Stimulated activated CD4-positive, alpha-beta T cell treated with anti-CD3 and anti-CD28 coated beads, Interleukin-12 subunit alpha, Interleukin-12 subunit beta, amount 100 ng/mL, for 4 hours (primary cell): ENCODE data around the gene CNTN5.

Experiments
- DNase-seq: peaks from one replicate; pipeline ENCODE4 v3.0.0-alpha.2; 2020

CNTN5 gene

DNA sequence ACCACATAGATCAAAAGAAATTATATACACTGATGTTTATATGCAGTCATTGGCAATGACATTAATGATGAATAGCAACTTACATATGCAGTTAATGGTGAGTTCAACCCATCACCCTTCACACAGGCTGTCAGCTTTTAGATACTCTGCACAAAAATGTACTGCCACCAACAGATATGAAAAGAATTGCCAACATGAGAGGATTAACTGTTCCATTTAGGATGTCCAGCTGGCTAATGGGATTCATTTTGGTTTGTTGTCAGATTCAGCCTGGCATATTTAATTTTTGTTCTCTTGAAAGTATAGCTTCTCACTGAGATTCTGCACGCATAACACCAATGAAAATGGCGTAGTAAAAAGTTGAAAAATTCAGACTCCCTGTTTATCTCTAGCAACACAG, 1112.4 kb downstream of the CNTN5 start:
- no peak for DNase-seq

DNA sequence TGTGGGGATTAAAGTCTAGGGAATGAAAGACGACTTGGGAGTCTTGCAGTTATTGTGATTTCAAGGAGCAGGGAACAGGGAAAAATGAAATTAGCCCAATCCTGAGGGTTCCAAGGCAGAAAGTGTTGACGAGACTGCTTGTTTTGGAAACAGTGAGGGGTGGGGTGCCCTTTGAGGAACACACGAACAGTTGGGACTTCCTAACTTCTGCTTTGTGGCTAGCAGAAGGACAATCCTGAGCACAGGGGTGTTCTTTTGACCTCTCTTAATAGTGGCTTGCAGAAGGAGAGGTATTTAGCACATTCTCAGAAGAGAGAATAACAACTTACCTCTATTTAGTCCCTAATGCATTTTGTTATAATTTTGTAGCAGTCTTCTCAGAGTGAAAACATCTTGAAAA, 1120.5 kb downstream of the CNTN5 start:
- DNase-seq, result no peak

DNA sequence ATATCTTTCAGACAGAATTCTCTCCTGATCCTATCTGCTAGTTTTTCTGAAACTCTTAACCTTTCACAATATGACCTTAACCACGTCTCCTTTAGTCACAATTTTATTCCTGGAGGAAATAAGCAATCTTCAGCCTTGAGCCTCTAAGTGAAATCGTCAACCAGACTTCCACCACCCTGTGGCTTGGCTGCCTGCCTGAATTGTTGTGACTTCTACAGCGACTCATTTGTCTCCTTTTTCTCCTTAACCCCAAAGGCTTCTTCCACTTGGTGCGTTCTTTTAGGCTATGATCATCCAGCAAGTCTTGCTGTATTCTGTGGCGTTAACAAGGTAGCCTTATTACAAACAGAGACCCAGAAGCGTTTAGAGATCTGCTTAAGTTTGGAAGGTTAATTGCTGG, 1131.2 kb downstream of the CNTN5 start:
- no peak for DNase-seq

DNA sequence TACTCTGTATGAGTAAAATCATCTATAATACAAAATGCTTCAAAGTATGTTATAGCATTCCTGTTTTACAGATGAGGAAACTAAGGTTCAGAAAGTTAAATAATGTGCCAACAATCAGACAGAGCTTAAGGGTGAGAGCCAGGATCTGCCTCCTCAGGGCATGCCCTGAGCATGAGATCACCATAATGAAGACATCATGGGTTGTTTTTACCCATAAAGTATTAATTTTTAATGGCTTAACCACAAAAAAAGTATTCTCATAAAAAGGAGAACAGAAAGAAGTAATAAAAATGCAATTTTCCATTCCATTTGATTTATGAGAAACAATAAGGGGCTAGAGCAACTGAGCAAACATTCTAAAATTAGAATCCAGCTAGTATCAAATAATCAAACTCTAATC, 1132.0 kb downstream of the CNTN5 start:
- no peak for DNase-seq

DNA sequence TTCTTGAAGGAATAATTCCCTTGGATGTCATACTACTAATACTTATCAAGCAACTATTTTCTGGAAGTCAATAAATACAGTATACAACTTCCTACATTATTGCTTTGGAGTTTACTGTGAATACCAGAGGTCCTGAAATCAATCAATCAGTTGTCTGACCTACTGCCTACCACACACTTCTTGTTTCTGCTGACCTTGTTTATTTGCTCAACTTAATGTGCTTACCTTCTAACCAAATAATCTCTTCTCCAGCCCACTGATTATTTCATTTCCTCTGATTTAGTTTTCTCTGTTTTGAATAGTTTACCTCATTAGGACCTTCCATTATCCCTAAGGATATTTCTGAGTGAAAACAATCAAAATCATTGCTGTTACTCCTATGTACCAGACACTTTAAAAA, 1142.7 kb downstream of the CNTN5 start:
- no peak for DNase-seq

DNA sequence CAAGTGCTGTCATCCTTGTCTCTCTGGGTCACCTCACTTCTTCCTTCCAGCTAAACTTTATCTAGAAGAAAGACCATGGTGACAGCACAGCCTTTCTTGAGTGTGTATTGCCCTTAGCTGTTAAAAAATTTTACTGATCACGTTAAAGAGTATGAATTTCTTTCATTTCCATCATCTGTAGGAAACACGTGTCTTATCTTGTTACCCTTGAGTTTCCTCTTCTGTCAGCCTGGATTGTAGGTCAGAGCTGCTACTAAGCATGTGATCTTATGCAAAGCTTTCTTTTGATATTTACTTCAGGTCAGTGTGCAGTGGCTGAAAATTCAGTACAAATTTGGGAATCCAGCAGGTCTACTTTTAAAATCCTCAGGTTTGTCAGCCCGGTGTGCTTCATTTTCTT, 1154.1 kb downstream of the CNTN5 start:
- DNase-seq, result no peak

DNA sequence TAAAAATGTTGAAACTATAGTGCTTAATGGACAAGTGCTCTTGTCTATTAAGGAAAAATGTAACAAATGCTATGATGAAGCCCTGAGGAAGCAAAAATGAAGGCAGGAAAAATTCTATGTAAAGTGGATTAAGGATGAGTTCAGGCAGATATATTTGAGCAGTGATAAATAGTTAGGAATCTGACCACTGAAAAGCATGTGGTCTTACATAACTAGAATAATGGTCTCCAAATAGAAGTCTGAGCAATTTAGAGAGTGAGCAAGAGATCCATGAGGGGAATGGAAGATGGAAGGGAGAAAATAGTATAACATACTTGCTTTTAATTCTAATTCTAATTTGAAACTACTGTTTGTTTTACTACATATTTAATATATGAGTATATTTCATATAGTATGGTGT, 1155.7 kb downstream of the CNTN5 start:
- DNase-seq, result no peak

DNA sequence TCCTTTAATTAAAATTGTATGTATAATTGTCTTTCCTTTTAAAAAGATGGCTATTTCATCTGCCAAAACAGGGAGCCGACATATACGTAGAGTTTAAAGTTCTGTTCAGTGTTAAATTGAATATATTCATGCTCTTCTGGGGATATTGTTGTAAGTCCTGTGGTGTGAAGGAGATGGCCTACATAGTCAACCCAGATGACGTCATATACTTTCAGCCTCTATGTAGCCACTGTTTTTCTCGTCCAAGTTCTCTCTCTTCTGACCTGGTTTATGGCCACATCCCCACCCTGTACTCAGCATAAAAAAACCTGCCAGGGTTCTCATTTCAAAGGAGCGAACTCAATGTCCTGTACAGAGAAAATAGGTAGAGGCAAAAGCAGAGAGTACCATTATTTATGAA, 1156.9 kb downstream of the CNTN5 start:
- DNase-seq, result no peak

DNA sequence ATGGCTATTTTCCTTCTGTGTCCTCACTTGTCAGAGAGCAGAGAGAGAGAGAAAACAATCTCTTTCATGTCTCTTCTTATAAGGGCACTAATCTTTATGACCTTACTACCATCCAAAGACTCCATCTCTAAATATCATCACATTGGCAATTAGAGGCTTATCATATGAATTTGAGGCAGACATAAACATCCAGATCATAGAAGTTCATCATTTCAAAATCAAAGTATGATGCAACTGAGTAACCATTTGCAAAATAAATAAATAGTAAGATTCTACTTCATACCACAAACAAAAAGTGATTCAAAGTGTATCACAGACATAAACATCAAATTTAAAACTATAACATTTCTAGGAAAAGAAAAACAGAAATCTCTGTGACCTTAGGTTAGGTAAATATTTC, 1161.6 kb downstream of the CNTN5 start:
- no peak for DNase-seq

DNA sequence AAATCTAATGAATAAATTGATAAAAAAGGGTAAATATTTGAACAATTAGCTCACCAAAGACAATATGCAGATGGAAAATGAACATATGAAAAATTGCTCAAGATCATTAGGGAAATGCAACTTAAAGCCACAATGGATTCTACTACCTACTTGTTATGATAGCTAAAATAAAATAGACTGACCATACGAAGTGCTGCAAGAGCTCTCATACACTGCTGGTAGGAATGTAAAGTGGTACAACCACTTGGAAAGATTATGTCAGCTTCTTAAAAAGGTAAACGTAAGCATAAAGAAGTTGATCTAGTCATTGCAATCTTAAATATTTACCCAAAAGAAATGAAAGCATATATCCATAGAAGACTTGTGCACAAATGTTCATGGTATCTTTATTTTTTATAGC, 1162.2 kb downstream of the CNTN5 start:
- no peak for DNase-seq

DNA sequence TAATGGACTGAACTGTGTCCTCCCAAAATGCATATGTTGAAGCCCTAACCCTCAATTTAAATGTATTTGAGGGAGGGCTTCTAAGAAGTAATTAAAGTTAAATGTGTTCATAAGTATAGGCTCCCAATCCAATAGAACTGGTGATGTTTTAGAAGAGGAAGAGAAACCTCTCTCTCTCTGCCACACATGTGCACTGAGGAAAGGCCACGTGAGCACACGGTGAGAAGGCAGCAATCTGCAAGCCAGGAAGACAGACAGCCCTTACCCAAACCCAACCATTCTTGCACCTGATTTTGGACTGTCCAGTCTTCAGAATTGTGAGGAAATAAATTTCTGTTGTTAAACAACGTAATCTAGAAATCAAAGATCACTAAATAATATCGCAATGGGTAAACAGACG, 1164.8 kb downstream of the CNTN5 start:
- no peak for DNase-seq

DNA sequence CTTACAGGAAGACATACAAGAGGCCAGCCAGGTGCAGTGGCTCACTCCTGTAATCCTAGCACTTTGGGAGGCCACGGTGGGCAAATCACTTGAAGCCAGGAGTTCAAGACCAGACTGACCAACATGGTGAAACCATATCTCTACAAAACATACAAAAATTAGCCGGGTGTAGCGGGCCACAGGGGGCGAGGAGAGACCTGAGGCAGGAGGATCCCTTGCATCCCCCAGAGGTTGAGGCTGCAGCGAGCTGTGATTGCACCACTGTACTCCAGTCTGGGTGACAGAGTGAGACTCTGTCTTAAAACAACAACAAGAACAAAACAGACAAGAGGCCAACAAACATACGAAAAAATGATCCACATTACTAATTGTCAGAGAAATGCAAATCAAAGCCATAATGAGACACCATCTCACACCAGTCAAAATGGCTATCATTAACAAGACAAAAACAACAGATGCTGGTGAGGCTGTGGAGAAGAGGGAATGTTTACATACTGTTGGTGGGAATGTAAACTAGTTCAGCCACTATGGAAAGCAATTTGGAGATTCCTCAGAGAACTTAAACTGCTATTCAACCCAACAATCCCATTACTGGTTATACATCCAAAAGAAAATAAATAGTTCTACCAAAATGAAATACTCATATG, 1167.5 kb downstream of the CNTN5 start:
- DNase-seq, result no peak

DNA sequence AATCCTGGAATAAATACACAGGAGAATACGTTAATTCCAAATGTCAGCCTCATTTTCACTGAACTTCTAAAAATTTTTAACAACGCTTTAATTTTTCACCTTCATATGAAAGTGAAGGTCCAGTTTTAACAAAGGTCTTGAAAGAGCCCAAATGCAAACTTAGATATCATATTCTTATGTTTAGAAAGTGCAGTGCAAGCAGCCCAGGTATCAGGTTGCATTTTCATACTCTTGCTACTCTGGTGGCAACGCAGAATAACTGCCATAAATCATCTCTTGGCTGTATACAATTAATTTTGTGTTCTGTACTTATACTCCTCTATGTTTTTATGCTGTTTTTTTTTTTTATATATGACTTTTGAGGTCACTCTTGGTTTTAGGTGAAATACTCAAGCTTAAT, 1169.6 kb downstream of the CNTN5 start:
- DNase-seq, result no peak

DNA sequence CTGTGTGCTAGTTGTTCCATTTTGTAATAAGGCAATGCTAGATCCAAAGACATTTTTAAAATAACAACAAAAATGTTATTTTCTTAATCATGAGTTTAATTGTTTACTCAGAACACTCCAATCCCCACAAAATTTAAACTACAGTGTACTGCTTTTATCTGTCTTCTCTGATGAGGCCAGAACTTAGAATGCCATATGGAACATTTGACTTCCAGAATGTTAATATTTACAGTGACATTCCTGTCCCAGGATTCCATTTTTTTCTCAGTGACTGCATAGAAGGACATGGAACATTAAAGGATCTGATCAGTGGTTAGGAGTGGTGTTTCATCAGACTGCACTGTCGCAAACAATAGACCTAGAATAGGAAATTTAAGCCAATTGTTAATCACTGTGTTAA, 1171.4 kb downstream of the CNTN5 start:
- no peak for DNase-seq

DNA sequence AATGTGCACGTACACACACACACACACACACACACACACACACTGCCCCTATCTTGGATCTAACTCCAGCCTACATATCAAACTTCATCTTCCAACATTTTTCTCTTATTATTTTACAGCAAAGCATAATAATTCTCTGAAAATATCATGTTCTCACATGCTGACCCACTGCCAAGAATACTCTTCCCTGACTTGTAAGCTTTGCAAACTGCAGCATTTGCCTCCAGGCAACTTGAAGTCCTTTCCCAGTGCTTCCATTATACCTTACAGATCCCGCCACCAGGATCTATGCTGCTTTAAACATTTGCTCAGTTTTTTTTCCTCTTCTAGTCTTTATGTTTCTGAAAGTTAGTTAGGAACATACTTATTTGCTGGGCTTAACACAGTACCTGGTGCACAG, 1183.0 kb downstream of the CNTN5 start:
- no peak for DNase-seq

DNA sequence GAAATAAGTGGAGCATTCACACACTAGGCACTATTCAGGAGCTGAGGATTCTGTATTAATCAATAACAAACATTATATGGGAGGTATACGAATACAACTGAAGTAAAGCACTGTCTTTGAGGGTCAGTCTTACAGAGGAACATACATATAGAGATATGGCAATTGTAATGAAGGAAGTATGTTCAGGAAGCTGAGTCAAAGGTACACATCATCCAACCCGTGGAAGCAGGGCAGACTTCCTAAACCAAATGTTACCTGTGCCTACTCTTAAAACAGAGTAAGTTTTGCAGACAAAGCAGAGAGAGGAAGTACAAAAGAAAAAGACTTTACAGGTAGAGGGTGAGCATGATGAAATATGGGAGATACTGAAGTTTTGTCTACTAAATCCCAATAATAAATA, 1185.2 kb downstream of the CNTN5 start:
- no peak for DNase-seq

DNA sequence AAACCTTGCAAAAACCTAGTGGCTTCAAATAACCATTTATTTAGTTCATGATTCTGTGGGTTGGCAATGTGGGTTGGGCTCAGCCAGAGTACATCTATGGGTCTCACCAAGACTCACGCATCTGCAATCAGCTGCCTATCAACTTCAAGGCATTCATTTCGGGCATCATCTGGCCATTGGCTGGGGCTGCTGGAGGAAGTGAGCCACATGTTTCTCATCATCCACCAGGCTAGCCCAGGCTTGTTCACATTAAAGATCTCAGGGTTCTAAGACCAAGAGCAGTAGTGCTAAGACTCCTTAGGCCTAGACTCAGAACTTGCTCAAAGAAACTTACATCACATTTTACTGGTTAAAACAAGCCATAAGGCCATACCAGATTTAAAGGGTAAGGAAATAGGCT, 1187.5 kb downstream of the CNTN5 start:
- no peak for DNase-seq

DNA sequence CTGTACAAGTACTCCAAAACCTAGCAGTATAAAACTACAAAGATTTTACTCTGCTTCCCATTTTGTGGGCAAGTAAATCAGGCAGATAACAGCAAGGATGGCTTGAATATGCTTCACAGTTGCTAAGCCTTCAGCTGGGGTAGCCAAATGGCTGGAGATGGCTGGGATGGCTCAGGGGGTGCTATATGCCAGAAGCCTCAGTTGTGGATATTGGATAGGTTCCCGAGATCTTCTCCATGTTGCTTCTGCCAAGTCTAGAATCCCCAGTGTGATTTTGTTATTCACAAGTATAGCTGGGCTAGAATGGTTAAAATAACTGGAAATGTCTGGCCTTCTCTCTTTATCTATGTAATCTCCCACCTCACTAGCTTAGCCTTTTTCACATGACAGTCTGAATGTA, 1194.0 kb downstream of the CNTN5 start:
- no peak for DNase-seq

DNA sequence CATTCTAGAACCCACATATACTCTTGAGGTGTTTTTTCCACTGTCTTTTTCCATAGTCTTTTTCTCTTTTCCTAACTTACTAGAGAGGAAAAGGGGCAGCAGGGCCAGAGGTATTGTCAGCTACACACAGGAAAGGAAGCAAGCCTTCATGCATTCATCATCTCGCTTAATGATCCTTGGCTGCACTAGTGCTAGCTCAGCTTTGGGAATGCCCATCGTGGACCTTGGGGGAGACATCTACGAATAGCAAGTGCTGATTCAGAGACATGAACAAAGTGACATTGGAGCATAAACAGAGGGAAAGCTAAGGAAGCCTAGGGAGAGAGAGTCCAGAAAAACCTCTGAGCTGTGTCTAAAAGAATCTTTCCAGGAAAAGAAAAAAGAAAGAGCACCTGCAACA, 1200.1 kb downstream of the CNTN5 start:
- no peak for DNase-seq

DNA sequence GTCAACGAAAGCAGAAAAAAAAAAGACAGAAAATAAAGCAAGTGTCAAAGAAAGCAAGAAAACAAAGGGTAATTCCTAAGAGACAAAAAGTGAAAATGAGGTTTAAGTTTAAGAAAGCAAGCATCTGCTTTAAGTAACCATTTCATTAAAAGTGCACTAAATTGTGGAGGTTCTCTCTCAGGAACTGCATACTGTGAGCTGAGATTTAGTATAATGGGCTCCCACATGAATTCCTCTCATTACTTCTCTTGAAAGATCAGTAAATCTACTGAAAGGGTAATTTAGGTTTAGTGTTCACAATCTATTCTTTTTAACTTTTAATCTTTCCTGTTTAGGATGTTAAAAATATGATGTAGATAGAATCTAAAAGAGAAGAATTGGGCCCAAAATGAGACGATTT, 1201.0 kb downstream of the CNTN5 start:
- no peak for DNase-seq

DNA sequence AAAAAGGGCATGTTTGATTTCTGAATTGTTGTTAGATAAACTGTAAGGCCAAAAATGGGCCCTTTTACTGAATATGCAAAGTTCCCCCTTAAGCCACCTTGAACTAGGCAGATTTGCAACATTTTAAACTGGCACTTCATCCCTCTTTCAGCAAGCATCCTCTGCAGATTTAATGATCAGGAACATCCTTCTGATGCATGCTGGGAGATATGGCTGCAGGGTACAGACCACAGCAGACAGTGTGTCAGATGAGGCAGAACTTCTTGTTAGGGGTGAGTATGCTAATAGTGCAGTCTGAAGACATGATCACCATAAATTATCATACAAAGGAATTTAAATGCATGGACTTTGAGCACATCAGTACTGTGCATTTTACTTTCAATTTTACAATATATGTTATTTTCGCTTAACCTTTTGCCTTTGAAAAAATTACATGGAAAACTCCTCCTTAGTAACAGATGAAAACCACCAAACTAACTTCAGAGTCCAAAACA, 1203.8 kb downstream of the CNTN5 start:
- DNase-seq, result no peak

DNA sequence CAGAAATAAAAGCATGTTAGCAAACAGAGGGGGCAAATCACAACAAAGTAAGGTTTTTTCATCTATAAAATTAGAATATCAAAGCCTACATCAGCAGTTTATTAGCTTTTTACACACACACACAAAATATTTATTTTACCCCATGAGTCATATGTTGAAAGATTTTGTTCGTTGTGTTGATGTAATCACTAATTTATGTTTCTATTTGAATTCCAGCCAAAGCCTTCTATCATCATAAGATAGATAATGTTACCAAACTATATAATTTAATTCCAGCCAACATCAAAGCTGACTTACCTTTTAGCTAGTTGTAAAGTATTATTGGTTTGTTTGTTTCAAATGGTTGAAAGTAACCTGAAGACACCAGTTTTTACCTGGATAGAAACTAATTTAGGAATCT, 1208.3 kb downstream of the CNTN5 start:
- no peak for DNase-seq

DNA sequence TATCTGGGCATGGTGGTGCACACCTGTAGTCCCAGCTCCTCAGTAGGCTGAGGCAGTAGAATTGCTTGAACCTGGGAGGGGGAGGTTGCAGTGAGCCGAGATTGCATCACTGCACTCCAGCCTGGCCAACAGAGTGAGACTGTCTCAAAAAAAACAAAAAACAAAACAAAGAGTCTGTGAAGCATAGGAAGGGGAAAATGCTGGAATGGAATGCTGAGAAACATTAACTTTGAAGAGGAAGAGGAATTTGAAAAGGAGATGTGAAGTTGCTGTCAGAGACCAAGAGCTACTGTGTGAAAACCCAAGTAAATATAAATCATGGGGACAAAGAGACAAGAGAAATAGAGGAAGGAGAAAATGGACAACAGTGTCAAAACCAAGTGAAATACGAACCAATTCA, 1211.3 kb downstream of the CNTN5 start:
- DNase-seq, result no peak

DNA sequence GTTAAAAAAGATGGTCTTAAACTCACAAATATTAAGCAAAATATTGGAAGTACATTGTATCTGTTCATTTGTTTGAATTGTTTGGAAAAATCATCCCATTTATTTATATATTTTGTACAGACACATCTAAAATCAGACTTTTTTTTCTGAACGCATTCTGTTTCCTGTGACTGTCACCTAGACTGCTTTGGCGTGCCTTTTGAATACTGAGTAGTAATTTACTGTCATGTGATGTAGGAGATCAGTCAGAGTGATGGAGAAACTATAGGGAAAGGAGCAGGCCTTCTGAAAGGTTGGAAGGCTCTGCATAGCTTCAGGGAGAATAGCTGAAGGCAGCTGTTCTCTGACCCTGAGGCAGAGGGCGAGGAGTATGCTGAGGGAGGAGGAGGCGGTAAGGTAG, 1214.3 kb downstream of the CNTN5 start:
- DNase-seq, result no peak

DNA sequence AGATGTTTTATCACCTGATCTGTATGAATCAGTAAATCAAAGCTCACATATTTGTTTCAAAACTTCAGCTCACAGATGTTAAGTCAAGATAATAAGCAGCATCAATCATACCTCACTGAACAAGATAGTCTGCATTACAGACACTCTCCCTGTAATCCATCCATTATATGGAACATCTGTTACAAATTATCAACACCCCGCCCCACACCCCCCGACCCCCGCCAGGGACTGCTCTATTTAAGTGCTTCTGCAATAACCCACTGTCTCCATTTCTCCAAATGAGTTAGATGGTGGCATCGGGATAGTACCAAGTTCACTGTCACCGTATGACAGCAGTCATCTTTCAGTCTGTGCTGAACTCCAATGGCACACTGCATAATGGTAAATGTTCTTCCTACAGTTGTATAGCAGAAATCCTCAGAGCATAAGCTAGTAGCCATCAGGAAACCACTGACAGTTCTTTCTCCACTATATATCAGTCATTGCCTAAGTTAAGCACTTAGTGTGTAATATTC, 1219.3 kb downstream of the CNTN5 start:
- DNase-seq, result no peak

DNA sequence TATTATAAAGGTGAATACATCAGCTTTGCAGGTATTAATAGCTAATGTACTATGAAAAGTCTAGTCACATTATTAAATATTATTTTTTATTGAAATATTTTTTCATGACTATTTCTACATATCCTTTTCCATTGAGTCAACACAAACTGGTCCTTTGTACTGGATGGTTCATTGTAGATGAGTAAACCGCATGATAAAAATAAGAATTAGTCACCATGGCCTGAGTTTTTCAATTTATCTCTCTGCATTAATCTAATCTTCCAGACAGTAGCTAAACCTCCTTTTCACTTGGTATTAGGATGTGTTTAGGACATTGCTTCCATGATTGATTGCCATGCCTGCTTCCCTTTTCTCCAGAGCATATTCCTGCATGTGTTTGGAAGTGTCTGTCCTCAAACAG, 1227.0 kb downstream of the CNTN5 start:
- no peak for DNase-seq
